GM18507 (cell line): Measurements from ENCODE around the gene FCN3.
"Not testable (repeated sequence)": the region's sequence is repeated elsewhere in the genome, so short reads cannot be mapped to it uniquely, and the experiment has no call there.

Experiments
- DNase-seq: peaks from one replicate; pipeline ENCODE4 v3.0.0; 2011; ENCODE audit warnings: low read depth; ENCODE audit not compliant: insufficient read length; ENCODE audit errors: extremely low spot score
- FAIRE-seq: peaks from 2 replicates; lab custom pipeline; 2011; peaks lifted over from hg19 to GRCh38; lab: Jason Lieb, UNC

FCN3 gene

GRCh38 chr1:27400082-27400962 lies 25.7 kb upstream of the FCN3 start:
- FAIRE-seq (no peak), DNase-seq (no peak)

GRCh38 chr1:27399251-27400025 lies 24.8 kb upstream of the FCN3 start:
- FAIRE-seq, result no peak
- no peak for DNase-seq

- no peak for FAIRE-seq
- DNase-seq, result no peak
Measured at GRCh38 chr1:27398405-27399149, 24.0 kb upstream of the FCN3 start.

- DNase-seq (no peak), FAIRE-seq (no peak)
Measured at GRCh38 chr1:27397749-27398148, 23.1 kb upstream of the FCN3 start.

GRCh38 chr1:27397110-27397509 lies 22.5 kb upstream of the FCN3 start:
- FAIRE-seq, result no peak
- DNase-seq, result no peak

- DNase-seq, result peak; percentile 73
- FAIRE-seq, result peak; percentile 78
Measured at GRCh38 chr1:27395441-27396195, 21.0 kb upstream of the FCN3 start.

- FAIRE-seq (no peak), DNase-seq (no peak)
Measured at GRCh38 chr1:27394925-27395324, 20.3 kb upstream of the FCN3 start.

GRCh38 chr1:27394282-27394658 lies 19.6 kb upstream of the FCN3 start:
- FAIRE-seq (no peak), DNase-seq (no peak)

- FAIRE-seq (no peak), DNase-seq (no peak)
Measured at GRCh38 chr1:27393641-27394281, 19.1 kb upstream of the FCN3 start.

GRCh38 chr1:27392778-27393635 lies 18.4 kb upstream of the FCN3 start:
- DNase-seq (no peak), FAIRE-seq (no peak)

GRCh38 chr1:27392096-27392777 lies 17.6 kb upstream of the FCN3 start, which contains the start of gene GPR3:
Gene GPR3 (plus strand): TSS chr1:27392622. CDS start chr1:27393799, 1,177 bp downstream.
- peak; percentile 84 for FAIRE-seq
- DNase-seq, result peak; percentile 90

GRCh38 chr1:27391511-27392095 lies 17.0 kb upstream of the FCN3 start:
- DNase-seq, result no peak
- no peak for FAIRE-seq

- FAIRE-seq (peak; percentile 90), DNase-seq (no peak)
Measured at GRCh38 chr1:27388337-27389005, 13.8 kb upstream of the FCN3 start.

- DNase-seq, FAIRE-seq: not testable (repeated sequence)
Measured at GRCh38 chr1:27384797-27385196, 10.2 kb upstream of the FCN3 start.

- FAIRE-seq, result no peak
Measured at GRCh38 chr1:27383661-27384060, 9.0 kb upstream of the FCN3 start.

GRCh38 chr1:27383039-27383605 lies 8.5 kb upstream of the FCN3 start, which contains the start of gene CD164L2:
Gene CD164L2 (minus strand): TSS chr1:27383333. CDS start chr1:27383239, 94 bp downstream.
- FAIRE-seq, result no peak
- DNase-seq, result no peak

More at GRCh38 chr1:27383661-27384060, 9.0 kb upstream of the FCN3 start:
- no peak for DNase-seq
